Measurements from ENCODE around the gene CCBE1. TPM values are rescaled to one million over a fixed set of nuclear protein-coding genes. Genes with fewer than 3 reads are reported as not detected.
"Not testable (repeated sequence)": the region's sequence is repeated elsewhere in the genome, so short reads cannot be mapped to it uniquely, and the experiment has no call there.

Gene CCBE1
- polyA plus RNA-seq, 1 of the 3 experiments (the other 2 are of a cell fraction): 5.0 TPM

DNA sequence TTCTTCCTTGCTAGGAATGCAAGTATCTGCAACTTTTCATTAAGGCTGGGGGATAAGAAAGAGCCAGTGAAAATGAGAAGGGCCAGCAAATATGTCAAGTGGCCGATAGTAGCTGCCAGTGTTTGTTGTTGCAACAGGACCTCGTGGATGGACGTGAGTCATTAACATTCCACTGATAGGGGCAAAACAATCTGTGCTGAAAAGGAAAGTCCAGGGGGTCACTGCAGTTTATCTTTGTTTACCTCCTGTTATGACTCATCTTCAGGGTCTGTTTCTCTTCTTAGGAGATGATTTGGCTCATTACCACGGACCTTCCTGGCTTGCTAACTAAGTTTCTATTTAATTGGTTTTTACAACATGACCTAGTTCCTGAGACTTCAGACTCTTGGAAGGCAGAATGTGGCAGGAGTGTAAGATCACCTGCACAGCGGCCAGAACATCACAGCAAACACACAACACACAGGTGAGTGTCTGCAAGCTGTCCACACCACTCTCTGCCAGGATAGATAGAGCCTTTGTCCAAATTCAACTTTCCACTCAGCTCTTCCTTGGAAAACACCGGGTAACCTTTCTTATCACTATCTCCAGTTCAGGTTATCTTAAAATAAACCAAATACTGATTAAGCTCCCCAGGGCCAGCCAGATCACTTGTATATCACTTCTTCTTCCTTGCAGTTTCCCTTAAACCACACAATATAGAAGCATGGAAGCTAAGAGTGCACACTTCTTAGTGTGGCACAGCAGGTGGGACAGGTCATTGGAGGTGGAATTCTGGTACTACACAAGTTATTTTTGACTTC is 180.7 kb downstream of the CCBE1 start (continued):
- TF ChIP-seq REST (IDR thresholded peaks at IDR 0.05; ENCODE audit: low read depth, low read length) (no peak), NFIC (IDR thresholded peaks at IDR 0.05; ENCODE audit: borderline replicate concordance) (peak; percentile 24; the same call in 1 of the 2 replicates), MXI1 (IDR thresholded peaks at IDR 0.05; ENCODE audit: low read depth, low read length) (0 out of 2 replicates have a peak, but pooled peaks have one; percentile 47), RXRA (IDR thresholded peaks at IDR 0.05; ENCODE audit: borderline replicate concordance, low read depth) (peak; percentile 76; the same call in 1 of the 2 replicates), JUND (IDR thresholded peaks at IDR 0.05) (peak; percentile 70), SIN3A (IDR thresholded peaks at IDR 0.05; ENCODE audit: borderline replicate concordance, low read depth, low read length) (0 out of 2 replicates have a peak, but pooled peaks have one; percentile 31), POLR2AphosphoS5 (IDR thresholded peaks at IDR 0.05; ENCODE audit: low read depth, low read length) (peak; percentile 58; the same call in 1 of the 2 replicates), TEAD4 (IDR thresholded peaks at IDR 0.05; ENCODE audit: borderline replicate concordance, insufficient read depth) (peak; percentile 56; the same call in 1 of the 2 replicates), TCF12 (IDR thresholded peaks at IDR 0.05) (peak; percentile 81), RCOR1 (IDR thresholded peaks at IDR 0.05; ENCODE audit: low read length) (peak; percentile 80), TAF1 (IDR thresholded peaks at IDR 0.05; ENCODE audit: borderline replicate concordance, low read depth, low read length) (no peak), USF2 (IDR thresholded peaks at IDR 0.05; ENCODE audit: borderline replicate concordance, low read depth, low read length) (no peak)

GRCh38 chr18:59515956-59516355 is 181.3 kb downstream of the CCBE1 start:
- H3F3A ChIP-seq (replicated peaks; ENCODE audit: insufficient read depth); H3K9me2 ChIP-seq; H3K27me3 ChIP-seq (ENCODE audit: insufficient read depth); H4K20me1 ChIP-seq (ENCODE audit: insufficient read depth); H3K79me2 ChIP-seq (ENCODE audit: insufficient read depth); H3K9me3 ChIP-seq; H3K27ac ChIP-seq (ENCODE audit: low read depth in 2 of 2, low read length in 1 of 2); H3K36me3 ChIP-seq (replicated peaks in 1 of 2; ENCODE audit: control insufficient read depth in 1 of 2, insufficient read depth in 2 of 2, low read length in 1 of 2); DNase-seq; H2AFZ ChIP-seq (ENCODE audit: low read depth); H3K4me3 ChIP-seq (ENCODE audit: low read depth in 2 of 2, low read length in 1 of 2); H3K9ac ChIP-seq: not testable (repeated sequence)
- ChIA-PET POLR2A (interaction anchor here (1.4 kb wide), 1 partner anchor 37 kb away, joined by 5 read pairs; no protein-coding TSS in a partner anchor), CTCF (interaction anchor here (0.9 to 1.7 kb wide), 6 partner anchors 49 to 307 kb away, joined by 3 to 9 read pairs (median 3); no protein-coding TSS in a partner anchor)
- peaks cover 5 to 32% of the 10 kb centered on the region in 2 experiments; a peak in 3 of 4 replicates for H3K4me1 ChIP-seq (ENCODE audit: control insufficient read depth in 1 of 2, insufficient read depth in 2 of 2, low read depth in 1 of 2, low read length in 1 of 2)
- 76% methylated on average over 6 of the region's 6 CpGs for WGBS (ENCODE audit: low lambda C conversion rate)
- H3K4me2 ChIP-seq: peak overlapping the region; percentile 3; the same call in 1 of the 2 replicates
